ENCODE results near the gene EN1.
A peak's percentile ranks its signal among the peaks of the same experiment; 100 is the strongest.

The EN1 gene

GRCh38 chr2:118817469-118817868 lies 30.0 kb downstream of the EN1 start:
- DNase-seq: no peak

GRCh38 chr2:118816669-118817068 lies 30.8 kb downstream of the EN1 start:
- no peak for DNase-seq

GRCh38 chr2:118815731-118816130 lies 31.7 kb downstream of the EN1 start:
- DNase-seq: no peak

- no peak for DNase-seq
Observed at GRCh38 chr2:118815314-118815713, 32.1 kb downstream of the EN1 start.

GRCh38 chr2:118814368-118814767 lies 33.1 kb downstream of the EN1 start:
- no peak for DNase-seq

- DNase-seq: no peak
Observed at GRCh38 chr2:118813601-118814339, 33.7 kb downstream of the EN1 start.

GRCh38 chr2:118813111-118813510 lies 34.3 kb downstream of the EN1 start:
- no peak for DNase-seq

GRCh38 chr2:118812552-118812951 lies 34.9 kb downstream of the EN1 start:
- DNase-seq: no peak

- no peak for DNase-seq
Observed at GRCh38 chr2:118811514-118812115, 35.8 kb downstream of the EN1 start.

- no peak for DNase-seq
Observed at GRCh38 chr2:118810766-118811165, 36.7 kb downstream of the EN1 start.

GRCh38 chr2:118808429-118808809 lies 39.0 kb downstream of the EN1 start:
- DNase-seq: peak; percentile 16

GRCh38 chr2:118807668-118808428 lies 39.6 kb downstream of the EN1 start:
- DNase-seq: no peak

- peak; percentile 28 for DNase-seq
Observed at GRCh38 chr2:118806797-118807667, 40.4 kb downstream of the EN1 start.

GRCh38 chr2:118805064-118805690 lies 42.3 kb downstream of the EN1 start:
- peak; percentile 66 for DNase-seq

GRCh38 chr2:118803012-118803411 lies 44.4 kb downstream of the EN1 start:
- DNase-seq: no peak

- no peak for DNase-seq
Observed at GRCh38 chr2:118801151-118801550, 46.3 kb downstream of the EN1 start.

- DNase-seq: peak; percentile 50
Observed at GRCh38 chr2:118800736-118801135, 46.7 kb downstream of the EN1 start.

GRCh38 chr2:118794546-118794945 lies 52.9 kb downstream of the EN1 start:
- no peak for DNase-seq

All from fibroblast of skin of back (primary cell).